ENCODE data around the gene EME2.

Gene EME2

GRCh38 chr16:1767116-1767994, 5.3 kb upstream of the EME2 start:
- FAIRE-seq = no peak
- TF ChIP-seq CTCF (IDR thresholded peaks at IDR 0.05; ENCODE audit: insufficient read depth, missing control alignments) = no peak
- DNase-seq (ENCODE audit: insufficient read length, low spot score) = no peak

GRCh38 chr16:1768061-1768766, 4.4 kb upstream of the EME2 start:
- DNase-seq (ENCODE audit: insufficient read length, low spot score) (no peak), FAIRE-seq (no peak)
- no peak for TF ChIP-seq CTCF (IDR thresholded peaks at IDR 0.05; ENCODE audit: insufficient read depth, missing control alignments)

DNA sequence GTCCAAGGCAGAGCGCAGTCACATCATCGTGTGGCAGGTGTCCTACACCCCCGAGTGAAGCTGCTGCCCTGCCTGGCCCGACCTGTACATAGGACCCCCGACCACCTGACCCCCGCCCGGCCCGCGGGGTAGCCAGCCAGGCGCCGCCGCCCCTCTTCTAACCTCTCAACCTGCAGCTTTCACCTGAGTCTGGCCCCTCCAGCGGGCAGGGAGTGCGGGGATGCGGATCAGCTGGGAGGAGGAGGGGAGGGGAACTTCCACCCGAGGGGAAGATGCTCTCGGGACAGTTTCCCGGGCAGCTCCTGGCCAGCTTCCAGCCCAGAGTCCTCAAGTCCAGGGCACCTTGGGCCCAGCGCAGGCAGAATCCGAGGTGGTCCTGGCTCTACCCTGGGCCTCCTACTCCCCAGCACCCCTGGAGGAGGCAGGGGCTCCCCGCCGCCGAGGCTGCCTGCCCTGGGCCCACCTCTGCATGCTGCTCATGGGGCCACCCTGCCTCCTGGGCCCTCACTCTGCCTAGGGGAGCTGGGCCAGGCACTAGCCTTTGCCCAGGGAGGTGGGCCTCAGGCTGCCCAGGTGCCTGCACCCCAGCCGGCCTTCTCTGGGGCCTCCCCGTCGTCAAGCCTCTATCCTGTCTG, 3.7 kb upstream of the EME2 start:
- FAIRE-seq (no peak), DNase-seq (ENCODE audit: insufficient read length, low spot score) (no peak)
- TF ChIP-seq CTCF (IDR thresholded peaks at IDR 0.05; ENCODE audit: insufficient read depth, missing control alignments) = no peak

DNA sequence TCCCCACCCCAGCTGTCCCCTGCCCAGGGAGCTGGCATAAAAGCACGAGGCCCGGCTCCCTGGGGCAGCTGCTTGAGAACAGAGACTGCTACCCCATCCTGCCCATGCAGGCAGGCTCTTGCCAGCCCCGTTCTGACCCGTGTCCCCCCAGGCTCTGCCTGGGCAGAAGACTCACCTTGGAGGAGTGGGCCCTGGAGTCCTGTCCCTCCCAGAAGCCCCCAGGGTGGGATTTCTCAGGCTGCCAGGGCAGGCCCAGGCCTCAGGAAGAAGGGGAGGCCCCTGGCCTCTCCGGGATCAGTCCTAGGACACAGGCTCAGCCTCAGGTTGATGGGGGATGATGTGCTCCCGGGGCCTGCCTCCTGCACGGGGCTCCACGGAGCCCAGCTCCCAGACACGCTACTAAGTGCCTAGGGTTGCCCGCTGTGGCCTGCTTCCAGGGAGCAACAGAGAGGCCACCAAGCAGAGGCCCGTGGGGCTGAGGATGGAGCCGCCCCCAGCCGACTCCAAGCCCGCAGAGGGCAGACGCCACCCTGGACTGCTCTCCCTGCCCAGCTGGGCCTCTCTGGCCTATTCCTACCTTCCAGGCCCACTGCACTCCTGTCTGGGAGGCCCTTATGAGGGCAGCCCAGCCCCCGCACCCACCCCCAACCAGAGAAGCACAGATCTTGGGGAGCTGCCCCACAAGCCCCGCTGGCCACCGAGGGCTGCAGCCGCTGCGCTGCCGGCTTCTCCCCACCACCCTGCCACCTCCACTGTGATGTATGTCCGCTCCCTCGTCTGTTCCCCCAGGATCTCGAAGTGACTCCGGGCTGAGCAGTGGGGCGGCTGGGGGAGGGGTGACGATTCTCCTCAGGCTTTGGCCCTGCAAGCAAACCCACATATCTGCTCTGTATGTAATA, 3.0 kb upstream of the EME2 start:
- TF ChIP-seq CTCF (IDR thresholded peaks at IDR 0.05; ENCODE audit: insufficient read depth, missing control alignments) = no peak
- DNase-seq (ENCODE audit: insufficient read length, low spot score) (no peak), FAIRE-seq (no peak)

- no peak for TF ChIP-seq CTCF (IDR thresholded peaks at IDR 0.05; ENCODE audit: insufficient read depth, missing control alignments)
- FAIRE-seq (no peak), DNase-seq (ENCODE audit: insufficient read length, low spot score) (no peak)
These were observed 2.1 kb upstream of the EME2 start for GRCh38 chr16:1770328-1771187.
